ENCODE results near the gene TRIM31. TPM values are rescaled to one million over a fixed set of nuclear protein-coding genes. Genes with fewer than 3 reads are reported as not detected.

TRIM31 gene
- total RNA-seq, 1 donor, result not detected

GRCh38 chr6:30116724-30117123 lies 3.8 kb upstream of the TRIM31 start:
- Histone ChIP-seq H4K20me1 (ENCODE audit: insufficient read depth, low read length) (no peaks in the 10 kb centered on the region), H3K4me1 (ENCODE audit: insufficient read depth, low read length) (peaks cover 5% of the 10 kb centered on the region), H3K4me2 (ENCODE audit: insufficient read depth, low read length) (no peak overlapping the region), H3K36me3 (ENCODE audit: insufficient read depth, low read length) (no peaks in the 10 kb centered on the region), H2AFZ (ENCODE audit: low read length) (no peak overlapping the region), H3K9me3 (ENCODE audit: low read depth, low read length) (no peaks in the 10 kb centered on the region), H3K4me3 (ENCODE audit: insufficient read depth, low read length) (no peak overlapping the region), H3K27ac (ENCODE audit: low read depth, low read length) (no peak overlapping the region), H3K27me3 (ENCODE audit: insufficient read depth, low read length) (peaks cover 30% of the 10 kb centered on the region), H3K79me2 (ENCODE audit: insufficient read depth, low read length) (no peaks in the 10 kb centered on the region)
- peak; percentile 22 for TF ChIP-seq CTCF (IDR thresholded peaks at IDR 0.05; ENCODE audit: extremely low read depth, low read depth, low read length)
- DNase-seq (ENCODE audit: insufficient read length, low spot score, missing footprints), result no peak

GRCh38 chr6:30113841-30114240 lies 951 bp upstream of the TRIM31 start:
- DNase-seq (ENCODE audit: insufficient read length, low spot score, missing footprints), result no peak
- TF ChIP-seq CTCF (IDR thresholded peaks at IDR 0.05; ENCODE audit: extremely low read depth, low read depth, low read length), result no peak

GRCh38 chr6:30112402-30112994 lies 392 bp downstream of the TRIM31 start:
- no peak for DNase-seq (ENCODE audit: insufficient read length, low spot score, missing footprints)
- H3K4me3 ChIP-seq (ENCODE audit: insufficient read depth, low read length), result no peak overlapping the region
- no peaks in the 10 kb centered on the region for H3K36me3 ChIP-seq (ENCODE audit: insufficient read depth, low read length)
- no peak overlapping the region for H2AFZ ChIP-seq (ENCODE audit: low read length)
- H3K4me1 ChIP-seq (ENCODE audit: insufficient read depth, low read length), result no peaks in the 10 kb centered on the region
- H3K27me3 ChIP-seq (ENCODE audit: insufficient read depth, low read length), result peaks cover 51% of the 10 kb centered on the region
- H3K4me2 ChIP-seq (ENCODE audit: insufficient read depth, low read length), result no peak overlapping the region
- H3K27ac ChIP-seq (ENCODE audit: low read depth, low read length), result no peak overlapping the region
- no peak for TF ChIP-seq CTCF (IDR thresholded peaks at IDR 0.05; ENCODE audit: extremely low read depth, low read depth, low read length)
- no peaks in the 10 kb centered on the region for H3K9me3 ChIP-seq (ENCODE audit: low read depth, low read length)
- H4K20me1 ChIP-seq (ENCODE audit: insufficient read depth, low read length), result no peaks in the 10 kb centered on the region
- no peaks in the 10 kb centered on the region for H3K79me2 ChIP-seq (ENCODE audit: insufficient read depth, low read length)

More at GRCh38 chr6:30113841-30114240, 951 bp upstream of the TRIM31 start:
- H3K9me3 ChIP-seq (ENCODE audit: low read depth, low read length), result no peaks in the 10 kb centered on the region
- no peaks in the 10 kb centered on the region for H3K79me2 ChIP-seq (ENCODE audit: insufficient read depth, low read length)
- H3K4me2 ChIP-seq (ENCODE audit: insufficient read depth, low read length), result no peak overlapping the region
- H3K4me3 ChIP-seq (ENCODE audit: insufficient read depth, low read length), result no peak overlapping the region
- no peaks in the 10 kb centered on the region for H3K4me1 ChIP-seq (ENCODE audit: insufficient read depth, low read length)
- no peak overlapping the region for H2AFZ ChIP-seq (ENCODE audit: low read length)
- peaks cover 51% of the 10 kb centered on the region for H3K27me3 ChIP-seq (ENCODE audit: insufficient read depth, low read length)
- no peak overlapping the region for H3K27ac ChIP-seq (ENCODE audit: low read depth, low read length)
- no peaks in the 10 kb centered on the region for H4K20me1 ChIP-seq (ENCODE audit: insufficient read depth, low read length)
- H3K36me3 ChIP-seq (ENCODE audit: insufficient read depth, low read length), result no peaks in the 10 kb centered on the region

GRCh38 chr6:30111266-30111856 lies 1.5 kb downstream of the TRIM31 start:
- TF ChIP-seq CTCF (IDR thresholded peaks at IDR 0.05; ENCODE audit: extremely low read depth, low read depth, low read length), result no peak
- H3K4me1 ChIP-seq (ENCODE audit: insufficient read depth, low read length), result no peaks in the 10 kb centered on the region
- H3K4me3 ChIP-seq (ENCODE audit: insufficient read depth, low read length), result no peak overlapping the region
- no peaks in the 10 kb centered on the region for H3K36me3 ChIP-seq (ENCODE audit: insufficient read depth, low read length)
- H4K20me1 ChIP-seq (ENCODE audit: insufficient read depth, low read length), result no peaks in the 10 kb centered on the region
- H2AFZ ChIP-seq (ENCODE audit: low read length), result no peak overlapping the region
- no peak for DNase-seq (ENCODE audit: insufficient read length, low spot score, missing footprints)
- H3K27ac ChIP-seq (ENCODE audit: low read depth, low read length), result no peak overlapping the region
- H3K4me2 ChIP-seq (ENCODE audit: insufficient read depth, low read length), result no peak overlapping the region
- no peaks in the 10 kb centered on the region for H3K9me3 ChIP-seq (ENCODE audit: low read depth, low read length)
- H3K79me2 ChIP-seq (ENCODE audit: insufficient read depth, low read length), result no peaks in the 10 kb centered on the region
- peaks cover 51% of the 10 kb centered on the region for H3K27me3 ChIP-seq (ENCODE audit: insufficient read depth, low read length)
